Erythroblast (primary cell): ENCODE results near the gene ACSM6.

ENCODE experiments used
- DNase-seq, 2 experiments: peaks; one replicate each; lab custom pipeline; 2025; lab: John Stamatoyannopoulos, UW
- GATA1 ChIP-seq: IDR thresholded peaks from 2 replicates; pipeline ENCODE4 v1.6.1; 2011; ENCODE audit warnings: low read depth, mild to moderate bottlenecking, control low read depth, low read length, moderate library complexity
- POLR2A ChIP-seq: IDR thresholded peaks from 2 replicates; pipeline ENCODE4 v1.6.1; 2011; ENCODE audit warnings: mild to moderate bottlenecking, low read length

The ACSM6 gene

DNA sequence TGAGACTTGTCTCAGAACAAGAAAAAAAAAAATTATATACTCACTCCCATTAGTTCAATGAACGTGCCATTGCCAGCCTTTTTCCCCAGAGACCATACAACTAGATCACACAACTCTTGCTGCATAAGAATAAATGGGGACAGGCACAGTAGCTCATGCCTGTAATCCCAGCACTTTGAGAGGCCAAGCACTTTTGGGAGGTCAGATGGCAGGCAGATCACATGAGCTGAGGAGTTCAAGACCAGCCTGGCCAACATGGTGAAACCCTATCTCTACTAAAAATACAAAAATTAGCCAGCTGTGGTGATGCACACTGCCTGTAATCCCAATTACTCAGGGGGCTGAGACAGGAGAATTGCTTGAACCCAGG lies 83.1 kb downstream of the ACSM6 start:
- no peak for TF ChIP-seq GATA1
- TF ChIP-seq POLR2A: no peak
- DNase-seq: no peak

DNA sequence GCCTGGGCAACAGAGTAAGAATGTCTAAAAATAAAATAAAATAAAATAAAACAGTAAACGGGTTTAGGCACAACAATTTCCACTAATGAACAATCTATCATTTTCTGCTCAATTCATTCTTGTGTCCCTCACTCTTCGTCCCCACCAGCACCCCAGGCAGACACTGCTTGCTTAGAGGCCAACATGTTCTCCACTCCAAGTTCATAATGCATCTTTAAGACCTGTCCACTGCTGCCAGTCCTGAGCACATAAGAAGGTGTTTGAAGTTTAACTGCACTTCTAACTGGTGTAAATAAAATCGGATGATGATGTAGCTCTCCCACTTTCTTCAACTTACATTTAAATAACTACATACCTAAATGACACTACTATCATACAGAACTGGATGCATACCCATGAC lies 83.6 kb downstream of the ACSM6 start:
- no peak for DNase-seq
- no peak for TF ChIP-seq GATA1
- TF ChIP-seq POLR2A: no peak
